Tibial artery (tissue), 4 donors: ENCODE results near the gene AQP10.

Source experiments
- DNase-seq, 2 donors: peaks; one replicate each; pipeline ENCODE4 v3.0.0-alpha.2; 2019
- H3K27ac ChIP-seq, 2 donors: fragments of 200-600 bp; sonication (generic) in 1 of 2; 1 replicate in 1 of 2; 2 replicates in 1 of 2; pipeline ENCODE4 v1.5.1; 2018 to 2019; ENCODE audit warnings: mild to moderate bottlenecking in 1 of 2
- H3K27me3 ChIP-seq, 2 donors: fragments of 200-600 bp; sonication (generic) in 1 of 2; one replicate each; pipeline versions ENCODE4 v1.5.1 to v1.6.0; 2016 to 2019
- H3K36me3 ChIP-seq, 3 donors: fragments of 200-600 bp; sonication (generic) in 2 of 3; one replicate each; pipeline ENCODE4 v1.5.1; 2016 to 2019; ENCODE audit warnings: mild to moderate bottlenecking in 2 of 3
- H3K4me1 ChIP-seq, 4 donors: fragments of 200-600 bp; sonication (generic) in 2 of 4; 1 replicate in 3 of 4; 2 replicates in 1 of 4; pipeline ENCODE4 v1.5.1; 2016 to 2019
- H3K4me3 ChIP-seq, 2 donors: fragments of 200-600 bp; sonication (generic) in 1 of 2; 1 replicate in 1 of 2; 2 replicates in 1 of 2; pipeline ENCODE4 v1.5.1; 2018 to 2019; ENCODE audit warnings: mild to moderate bottlenecking in 2 of 2
- H3K9me3 ChIP-seq, 3 donors: fragments of 200-600 bp; sonication (generic) in 1 of 3; one replicate each; pipeline ENCODE4 v1.5.1; 2016 to 2019
- CTCF ChIP-seq, 2 experiments: fragments of 200-600 bp in 1 of 2; fragments of 450-650 bp in 1 of 2; IDR thresholded peaks; one replicate each; pipeline ENCODE4 v1.5.1; 2017 to 2019; ENCODE audit warnings: antibody characterized with exemption in 2 of 2, mild to moderate bottlenecking in 1 of 2, moderate library complexity in 1 of 2
- intact Hi-C: fragments of 100-400 bp; cut with DNase I; formaldehyde crosslinking; loops from one replicate; pipeline ENCODE4 v1.15.0; 2023; ENCODE audit warnings: low total_unique reads

AQP10 gene

GRCh38 chr1:154288661-154289060, 32.2 kb upstream of the AQP10 start:
- no peak overlapping the region for H3K4me3 ChIP-seq
- intact Hi-C loops = no loop called here
- H3K27me3 ChIP-seq = peaks cover 0 to 3% of the 10 kb centered on the region in 2 donors
- no peak for TF ChIP-seq CTCF (IDR thresholded peaks at IDR 0.05)
- no peak for DNase-seq
- H3K27ac ChIP-seq = no peak overlapping the region
- peaks cover 0 to 1% (median 0%) of the 10 kb centered on the region in 3 donors for H3K9me3 ChIP-seq
- H3K4me1 ChIP-seq = no peaks in the 10 kb centered on the region
- no peaks in the 10 kb centered on the region for H3K36me3 ChIP-seq

- TF ChIP-seq CTCF (IDR thresholded peaks at IDR 0.05) = no peak
- intact Hi-C loops = no loop called here
- no peak for DNase-seq
- Histone ChIP-seq H3K36me3 (no peaks in the 10 kb centered on the region), H3K27ac (no peak overlapping the region), H3K9me3 (peaks cover 4 to 17% (median 15%) of the 10 kb centered on the region in 3 donors), H3K4me3 (no peak overlapping the region), H3K4me1 (no peaks in the 10 kb centered on the region), H3K27me3 (peaks cover 0 to 3% of the 10 kb centered on the region in 2 donors)
Observed at GRCh38 chr1:154290921-154291320, 30.0 kb upstream of the AQP10 start.

- TF ChIP-seq CTCF (IDR thresholded peaks at IDR 0.05) = no peak
- no peak overlapping the region for H3K4me3 ChIP-seq
Observed at GRCh38 chr1:154295408-154296235, 25.3 kb upstream of the AQP10 start.

GRCh38 chr1:154301582-154301981, 19.3 kb upstream of the AQP10 start:
- Histone ChIP-seq H3K27ac (no peak overlapping the region), H3K4me1 (no peaks in the 10 kb centered on the region), H3K4me3 (no peak overlapping the region), H3K27me3 (no peaks in the 10 kb centered on the region), H3K36me3 (no peaks in the 10 kb centered on the region), H3K9me3 (peaks cover 0 to 6% (median 0%) of the 10 kb centered on the region in 3 donors)
- no peak for TF ChIP-seq CTCF (IDR thresholded peaks at IDR 0.05)
- intact Hi-C loops = no loop called here
- no peak for DNase-seq

More at GRCh38 chr1:154295408-154296235, 25.3 kb upstream of the AQP10 start:
- Histone ChIP-seq H3K27me3 (peaks cover 0 to 3% of the 10 kb centered on the region in 2 donors), H3K4me1 (no peaks in the 10 kb centered on the region), H3K36me3 (no peaks in the 10 kb centered on the region), H3K9me3 (peaks cover 7 to 30% (median 21%) of the 10 kb centered on the region in 3 donors), H3K27ac (no peak overlapping the region)
- intact Hi-C loops = no loop called here
- no peak for DNase-seq

- intact Hi-C loops = no loop called here
- no peaks in the 10 kb centered on the region for H3K9me3 ChIP-seq
Observed at GRCh38 chr1:154304664-154305337, 16.1 kb upstream of the AQP10 start.

More at GRCh38 chr1:154304664-154305337, 16.1 kb upstream of the AQP10 start:
- no peak for DNase-seq
- TF ChIP-seq CTCF (IDR thresholded peaks at IDR 0.05) = no peak
- no peak overlapping the region for H3K27ac ChIP-seq
- no peaks in the 10 kb centered on the region for H3K4me1 ChIP-seq
- H3K36me3 ChIP-seq = no peaks in the 10 kb centered on the region
- no peak overlapping the region for H3K4me3 ChIP-seq
- no peaks in the 10 kb centered on the region for H3K27me3 ChIP-seq
